ENCODE data around the gene SLC14A1.

- TF ChIP-seq CTCF (IDR thresholded peaks at IDR 0.05) (peak in 5 of 7 experiments; percentile 56 to 79 (median 75)), POLR2A (IDR thresholded peaks at IDR 0.05) (no peak)
These were observed 32.8 kb upstream of the SLC14A1 start for GRCh38 chr18:45690975-45691815.

Data from stomach (tissue), 4 donors.